GM18526 (cell line): ENCODE data around the gene SMYD5.

ENCODE experiments used
- POLR2A ChIP-seq: IDR thresholded peaks from 3 replicates; pipeline ENCODE4 v1.6.1; 2011; ENCODE audit not compliant: insufficient read length; ENCODE audit errors: extremely low read depth

SMYD5 gene

DNA sequence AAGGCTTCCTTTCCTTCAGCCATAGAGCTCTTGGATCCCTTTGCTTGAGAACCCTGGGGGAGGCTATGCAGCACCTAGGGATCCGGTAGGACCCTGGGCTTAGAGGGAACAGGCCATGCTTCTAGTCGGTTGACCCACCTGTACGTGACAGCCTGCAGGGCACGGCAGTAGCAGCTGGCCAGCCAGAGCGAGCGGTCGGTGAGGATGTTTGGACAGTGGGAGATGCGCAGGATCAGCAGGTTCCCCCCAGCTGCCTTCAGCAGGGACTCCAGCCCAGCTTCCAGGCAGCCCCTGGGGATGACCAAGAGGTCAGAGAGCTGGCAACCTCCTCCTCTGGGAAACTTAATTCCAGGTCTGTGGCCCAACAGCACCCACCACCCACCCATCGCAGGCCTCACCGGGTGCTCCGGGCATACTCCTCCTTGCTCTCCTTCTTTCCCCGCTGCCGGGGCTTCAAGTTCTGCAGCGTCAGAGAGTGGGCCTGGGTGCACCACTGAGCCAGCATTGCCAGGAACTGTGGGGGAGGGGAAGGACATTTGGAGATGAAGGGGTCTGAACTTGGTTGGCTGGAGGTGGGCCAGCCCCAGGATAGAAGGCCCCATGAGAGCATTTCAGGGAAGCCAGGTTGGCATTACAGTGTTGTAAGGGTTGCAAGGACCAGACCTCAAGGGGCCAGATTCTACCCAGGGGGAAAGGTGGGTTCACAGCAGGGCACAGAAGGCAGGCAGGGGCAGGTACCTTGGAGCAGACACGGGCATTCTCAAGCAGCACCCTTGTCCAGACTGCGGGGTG lies 49.7 kb downstream of the SMYD5 start:
- TF ChIP-seq POLR2A, result no peak

DNA sequence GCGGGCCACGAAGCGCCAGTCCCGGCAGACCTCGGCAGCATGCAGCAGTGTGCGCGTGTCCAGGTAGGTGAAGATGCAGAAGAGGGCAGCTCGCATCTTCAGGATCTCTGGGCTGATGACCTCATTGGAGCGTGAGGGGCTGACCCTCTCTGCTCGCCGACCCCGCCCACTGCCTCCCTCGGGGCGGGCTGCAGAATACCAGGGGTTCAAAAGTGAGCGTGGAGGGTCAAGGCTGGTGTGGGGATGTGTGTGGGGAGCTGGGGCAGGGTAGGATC lies 50.2 kb downstream of the SMYD5 start:
- TF ChIP-seq POLR2A, result no peak

DNA sequence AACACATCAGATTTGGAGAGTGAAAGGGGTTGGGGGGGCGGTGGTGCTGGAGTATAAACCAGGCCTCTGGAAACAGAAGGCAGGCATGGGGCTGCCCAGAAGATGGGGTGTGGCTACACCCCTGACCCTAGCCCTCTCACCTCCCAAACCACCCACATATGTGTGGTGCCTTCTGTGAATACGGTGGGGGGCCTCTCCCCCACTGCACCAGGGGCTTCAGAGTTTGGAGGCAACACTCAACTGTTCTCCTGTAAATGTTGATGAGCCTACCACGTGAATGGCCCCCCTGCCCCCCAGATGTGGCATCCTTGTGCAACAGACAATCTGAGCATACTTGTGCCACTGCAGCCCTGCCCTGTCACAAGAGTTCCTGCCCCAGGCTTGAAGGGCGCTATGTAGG lies 50.7 kb downstream of the SMYD5 start:
- TF ChIP-seq POLR2A, result no peak

GRCh38 chr2:73265298-73266060 lies 51.4 kb downstream of the SMYD5 start:
- no peak for TF ChIP-seq POLR2A

GRCh38 chr2:73266061-73266901 lies 52.2 kb downstream of the SMYD5 start:
- no peak for TF ChIP-seq POLR2A

- TF ChIP-seq POLR2A, result no peak
Observed at GRCh38 chr2:73267008-73267407, 53.0 kb downstream of the SMYD5 start.

- no peak for TF ChIP-seq POLR2A
Observed at GRCh38 chr2:73268366-73268829, 54.4 kb downstream of the SMYD5 start.

- no peak for TF ChIP-seq POLR2A
Observed at GRCh38 chr2:73268830-73269685, 55.0 kb downstream of the SMYD5 start.

DNA sequence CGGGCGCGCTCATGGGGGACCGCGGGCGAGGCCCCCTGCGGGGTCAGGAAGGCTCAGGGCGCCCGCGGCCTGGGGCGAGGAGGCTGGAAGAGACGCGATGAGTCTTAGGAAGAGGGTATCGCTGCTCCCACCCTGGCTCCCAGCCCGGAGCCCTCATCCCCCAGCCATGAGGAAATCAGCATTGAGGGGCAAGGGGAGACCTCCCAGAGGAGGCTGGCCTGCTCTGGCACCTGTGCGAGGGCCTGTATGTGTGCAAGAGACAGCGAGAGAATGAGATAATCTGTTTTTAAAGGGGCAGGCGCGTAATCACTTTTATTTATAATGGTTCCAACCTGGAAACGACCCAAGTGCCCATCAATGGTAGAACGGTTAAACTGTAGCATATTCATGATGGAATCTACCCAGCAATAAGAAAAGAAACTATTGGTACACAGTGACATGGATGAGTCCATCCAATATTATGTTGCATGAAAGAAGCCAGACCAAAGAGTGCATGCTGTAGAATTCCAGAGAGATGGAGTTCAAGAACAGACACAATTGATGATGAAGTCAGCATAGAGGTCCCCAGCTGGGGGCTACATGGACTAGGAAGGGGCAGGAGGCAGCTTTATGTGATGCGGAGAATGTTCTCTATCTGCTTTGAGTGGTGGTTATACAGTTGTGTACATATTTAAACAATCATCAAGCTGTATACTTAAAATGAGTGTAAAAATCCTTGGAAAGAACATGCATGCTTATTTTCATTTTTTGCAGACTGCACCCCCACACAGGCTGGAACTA lies 55.8 kb downstream of the SMYD5 start:
- no peak for TF ChIP-seq POLR2A

GRCh38 chr2:73272270-73272669 lies 58.2 kb downstream of the SMYD5 start:
- no peak for TF ChIP-seq POLR2A
